ENCODE results near the gene TLCD5.

The TLCD5 gene

GRCh38 chr11:120324932-120325810 lies at the start of gene TLCD5:
TLCD5 (plus strand) TSS chr11:120325299; CDS start chr11:120327442, 2,143 bp downstream.
- DNase-seq (ENCODE audit: low read depth in 3 of 3), result no peak

- DNase-seq (ENCODE audit: low read depth in 3 of 3), result no peak
Observed at GRCh38 chr11:120279502-120279901, 45.6 kb upstream of the TLCD5 start.

GRCh38 chr11:120280600-120281051 lies 44.5 kb upstream of the TLCD5 start:
- no peak for DNase-seq (ENCODE audit: low read depth in 3 of 3)

DNA sequence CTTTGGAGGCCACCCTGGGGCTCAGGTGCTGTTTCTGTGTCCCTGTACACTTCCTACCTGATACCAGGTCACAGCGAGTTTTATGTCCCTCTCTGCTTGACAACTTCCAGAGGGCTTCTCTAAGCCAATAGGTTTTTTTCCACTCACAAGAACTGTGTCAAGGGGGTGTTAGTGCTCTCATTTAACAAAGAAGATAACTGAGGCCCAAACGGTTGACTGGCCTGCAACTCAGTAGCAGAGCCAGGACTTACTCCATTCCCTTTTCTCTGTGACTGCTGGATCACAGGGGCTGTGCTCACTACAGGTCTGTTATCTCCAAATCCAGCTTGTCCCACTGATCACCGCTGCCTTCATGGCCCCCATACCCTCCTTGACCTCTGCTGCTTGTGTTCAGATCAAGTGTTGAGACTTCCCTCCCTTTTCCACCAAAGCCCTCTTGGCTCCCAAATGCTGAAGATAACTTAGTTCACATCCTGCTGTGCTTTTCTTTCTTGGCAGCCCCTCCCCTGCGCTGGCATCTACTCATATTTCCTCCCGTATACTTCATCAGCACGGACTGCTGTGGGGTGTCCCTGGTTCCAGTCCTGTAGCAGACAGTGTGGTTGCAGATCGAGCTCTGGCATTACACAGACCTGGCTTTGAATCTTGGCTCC lies 43.8 kb upstream of the TLCD5 start:
- no peak for DNase-seq (ENCODE audit: low read depth in 3 of 3)

GRCh38 chr11:120283124-120283523 lies 42.0 kb upstream of the TLCD5 start:
- no peak for DNase-seq (ENCODE audit: low read depth in 3 of 3)

- no peak for DNase-seq (ENCODE audit: low read depth in 3 of 3)
Observed at GRCh38 chr11:120284272-120284671, 40.8 kb upstream of the TLCD5 start.

DNA sequence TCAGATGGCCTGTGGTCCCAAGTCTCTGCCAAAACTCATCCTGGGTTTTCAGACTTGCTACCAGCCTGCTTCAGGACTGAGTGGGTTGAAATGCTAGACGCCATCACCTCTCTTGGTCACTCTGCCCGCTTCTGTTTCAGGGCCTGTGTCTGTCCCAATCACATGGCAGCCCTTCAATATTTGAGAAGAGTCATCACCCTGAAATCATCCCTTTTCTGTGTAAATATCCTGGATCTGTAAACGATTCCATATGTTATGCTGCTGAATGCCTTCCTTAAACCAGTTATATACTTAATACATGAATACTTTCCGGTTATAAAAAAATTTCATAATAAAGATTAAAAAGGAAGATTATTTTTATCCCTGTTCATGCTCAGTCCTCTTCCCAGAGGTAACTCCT lies 39.8 kb upstream of the TLCD5 start:
- no peak for DNase-seq (ENCODE audit: low read depth in 3 of 3)

GRCh38 chr11:120288021-120288420 lies 37.1 kb upstream of the TLCD5 start:
- DNase-seq (ENCODE audit: low read depth in 3 of 3), result no peak

- DNase-seq (ENCODE audit: low read depth in 3 of 3), result no peak
Observed at GRCh38 chr11:120289426-120289825, 35.7 kb upstream of the TLCD5 start.

DNA sequence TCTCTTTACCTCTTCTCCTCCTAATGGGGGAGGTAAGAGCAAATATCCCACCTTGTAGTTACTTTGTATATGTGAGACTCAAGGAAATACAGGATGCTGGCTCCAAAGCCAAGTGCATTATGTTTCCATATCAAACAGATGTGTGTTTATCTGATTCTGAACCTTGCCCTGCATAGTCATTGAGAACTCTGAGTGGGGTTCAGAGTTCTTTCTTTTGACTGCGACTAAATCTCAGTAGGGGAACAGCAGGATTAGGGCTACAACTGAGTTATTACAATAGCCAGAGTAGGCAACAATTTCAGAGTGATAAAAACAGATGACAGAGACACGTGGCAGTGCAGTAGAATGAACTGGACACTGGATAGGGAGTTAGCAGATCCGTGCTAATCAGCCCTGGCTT lies 34.1 kb upstream of the TLCD5 start:
- no peak for DNase-seq (ENCODE audit: low read depth in 3 of 3)

- DNase-seq (ENCODE audit: low read depth in 3 of 3), result no peak
Observed at GRCh38 chr11:120293038-120293800, 31.9 kb upstream of the TLCD5 start.

- no peak for DNase-seq (ENCODE audit: low read depth in 3 of 3)
Observed at GRCh38 chr11:120294096-120294495, 31.0 kb upstream of the TLCD5 start.

DNA sequence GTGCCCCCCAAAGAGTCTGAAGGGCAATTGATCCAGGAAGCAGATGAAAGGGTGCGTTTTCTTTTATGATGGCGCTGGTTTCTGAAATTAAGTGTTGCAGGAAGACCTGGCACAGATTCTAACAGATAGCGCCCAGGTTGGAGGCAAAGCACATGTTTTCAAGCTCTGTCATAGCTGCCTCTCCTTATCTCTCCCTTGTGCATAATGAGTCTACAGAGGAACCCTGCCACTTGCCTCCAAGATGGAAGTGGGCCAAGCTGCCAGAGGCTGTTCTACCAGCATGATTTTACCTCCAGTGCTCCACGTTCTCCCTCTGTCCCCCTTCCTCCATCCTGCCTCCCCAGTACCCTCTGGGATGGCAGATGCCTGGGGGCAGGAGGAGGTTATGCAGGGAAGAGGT lies 30.0 kb upstream of the TLCD5 start:
- no peak for DNase-seq (ENCODE audit: low read depth in 3 of 3)

GRCh38 chr11:120296554-120296953 lies 28.5 kb upstream of the TLCD5 start:
- DNase-seq (ENCODE audit: low read depth in 3 of 3), result no peak

DNA sequence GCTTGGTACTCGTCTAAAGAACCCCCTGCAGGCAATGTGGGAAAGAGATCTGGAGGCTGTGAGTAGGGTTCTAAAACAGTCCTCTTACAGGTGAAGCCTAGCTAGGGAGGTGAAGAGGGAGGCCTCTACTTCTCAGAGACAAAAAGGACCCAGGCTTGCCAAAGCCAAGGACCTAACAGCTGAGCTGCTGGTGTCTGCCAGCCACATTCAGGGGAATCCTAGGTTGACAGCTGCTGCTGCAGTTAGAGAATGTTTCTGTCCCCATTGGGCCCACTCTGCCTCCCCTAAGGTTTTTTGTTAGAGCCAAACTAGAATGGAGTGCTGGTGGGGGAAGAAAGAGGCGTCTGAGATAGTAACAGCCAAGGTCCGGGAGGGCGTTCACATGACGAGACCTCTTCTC lies 26.6 kb upstream of the TLCD5 start:
- no peak for DNase-seq (ENCODE audit: low read depth in 3 of 3)

- no peak for DNase-seq (ENCODE audit: low read depth in 3 of 3)
Observed at GRCh38 chr11:120302001-120302805, 22.9 kb upstream of the TLCD5 start.

DNA sequence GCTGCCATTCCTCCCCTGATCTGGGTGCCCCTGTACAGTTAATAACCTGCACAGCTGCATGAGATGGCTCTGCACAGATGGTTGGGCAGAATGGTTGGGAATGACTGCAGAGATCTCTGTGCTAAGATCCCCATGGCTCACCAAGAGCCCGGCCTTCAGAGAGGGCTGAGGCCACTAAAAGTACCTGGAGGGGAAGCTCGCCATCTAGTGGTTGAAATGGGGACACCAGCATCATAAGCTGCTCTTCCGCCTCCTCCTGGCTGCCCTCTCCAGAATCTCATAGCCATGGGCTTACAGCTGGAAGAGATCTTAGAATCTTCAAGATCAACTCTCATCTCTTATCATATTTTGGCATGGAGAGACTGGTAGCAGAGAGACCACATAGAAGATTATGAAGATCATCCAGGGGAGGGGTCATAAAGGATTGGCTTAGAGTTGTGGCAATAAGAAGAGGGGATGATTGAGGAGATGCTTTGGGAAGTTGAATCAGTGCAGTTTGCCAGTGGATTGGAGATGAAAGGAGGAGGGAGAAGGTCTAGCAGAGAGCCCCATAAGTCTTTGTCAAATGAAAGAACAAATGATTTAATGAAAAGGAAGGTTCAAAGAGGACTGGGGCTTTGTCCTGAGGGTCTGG lies 22.0 kb upstream of the TLCD5 start:
- peak in 2 of 3 experiments; percentile 15 to 19 for DNase-seq (ENCODE audit: low read depth in 3 of 3)

GRCh38 chr11:120304526-120304925 lies 20.6 kb upstream of the TLCD5 start:
- DNase-seq (ENCODE audit: low read depth in 3 of 3), result no peak

- no peak for DNase-seq (ENCODE audit: low read depth in 3 of 3)
Observed at GRCh38 chr11:120305286-120305685, 19.8 kb upstream of the TLCD5 start.

GRCh38 chr11:120306519-120307242 lies 18.4 kb upstream of the TLCD5 start:
- no peak for DNase-seq (ENCODE audit: low read depth in 3 of 3)

Data from stimulated activated CD4-positive, alpha-beta T cell treated with anti-CD3 and anti-CD28 coated beads, TNF-alpha, amount 100 ng/mL, for 4 hours (primary cell).